HG03280 (cell line): ENCODE data around the gene USP7.

Source experiments
- ATAC-seq: cut with Tn5 transposase; IDR thresholded peaks from one replicate; pipeline ENCODE4 v1.9.1; 2021; ENCODE audit warnings: mild to moderate bottlenecking, moderate library complexity; ENCODE audit not compliant: unreplicated experiment

USP7 gene

DNA sequence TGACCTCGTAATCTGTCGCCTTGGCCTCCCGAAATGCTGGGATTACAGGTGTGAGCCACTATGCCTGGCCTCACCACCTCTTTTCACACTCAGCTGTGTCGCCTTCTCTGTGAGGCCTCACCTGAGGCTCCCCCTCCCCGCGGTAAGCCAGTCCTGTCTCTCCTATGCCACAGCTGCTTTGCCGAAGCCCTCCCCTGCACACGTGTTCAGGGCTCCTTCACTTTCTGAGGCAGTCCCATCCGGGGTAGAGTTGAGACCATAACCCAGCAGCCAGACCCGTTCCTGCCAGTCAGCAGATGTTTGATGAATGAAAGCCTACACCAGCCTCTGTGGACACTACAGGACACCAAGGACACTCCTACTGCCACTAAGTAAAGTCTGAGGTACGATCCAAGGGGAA, 10.6 kb downstream of the USP7 start:
- no peak for ATAC-seq

DNA sequence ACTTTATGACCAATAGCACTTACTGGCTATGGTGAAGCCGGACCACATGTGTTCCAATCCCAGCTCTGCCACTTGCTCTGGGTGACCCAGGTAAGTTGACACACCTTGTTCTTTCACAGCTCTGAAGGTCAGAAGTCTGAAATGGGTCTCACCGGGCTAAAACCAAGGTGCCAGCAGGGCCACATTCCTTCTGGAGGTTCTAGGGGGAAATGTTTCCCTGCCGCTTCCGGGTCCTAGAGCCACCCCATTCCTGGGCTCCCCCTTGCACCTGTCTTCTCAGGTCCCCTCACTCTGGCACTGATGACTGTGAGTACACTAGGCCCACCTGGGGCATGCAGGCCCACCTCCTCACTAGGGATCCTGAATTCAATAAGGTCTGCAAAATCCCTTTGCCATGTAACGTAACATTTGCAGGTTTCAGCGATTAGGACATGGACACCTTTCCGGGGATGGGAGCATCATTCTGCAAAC, 11.4 kb downstream of the USP7 start:
- ATAC-seq = no peak

DNA sequence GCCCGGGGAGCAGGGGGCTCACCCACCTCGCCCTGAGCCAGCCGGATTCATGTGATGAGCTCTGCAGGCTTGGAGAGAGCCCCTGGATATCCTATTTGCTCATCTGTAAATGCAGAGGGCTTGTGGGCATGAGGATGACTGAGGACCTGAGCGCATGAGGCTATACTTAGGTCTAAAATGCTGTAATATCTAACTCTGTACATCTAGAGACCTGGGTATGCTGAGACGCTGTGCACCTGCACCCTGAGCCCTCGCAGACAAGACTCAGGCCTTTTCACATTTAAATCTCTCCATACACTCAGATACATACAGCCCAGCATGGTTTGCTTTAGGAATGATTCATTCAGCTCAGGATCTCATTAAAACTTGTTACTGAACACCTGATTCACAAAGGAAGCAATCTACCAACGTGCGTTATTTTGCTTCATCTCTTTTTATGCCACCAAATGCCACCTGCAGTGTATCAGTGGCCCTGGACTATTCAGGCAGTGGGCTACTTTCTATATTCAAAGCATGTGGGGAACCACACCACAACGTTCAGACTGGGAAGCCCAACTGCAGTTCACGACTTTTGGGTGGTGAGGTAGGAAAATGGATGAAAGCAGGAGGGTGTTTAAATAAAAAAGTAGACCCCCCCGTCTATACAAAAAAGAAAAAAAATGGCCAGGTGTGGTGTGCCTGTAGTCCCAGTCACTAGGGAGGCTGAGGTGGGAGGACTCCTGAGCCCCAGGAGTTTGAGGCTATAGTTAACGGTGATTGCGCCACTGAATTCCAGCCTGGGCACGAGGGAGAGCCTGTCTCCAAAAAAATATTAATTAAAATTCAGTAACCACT, 12.0 kb downstream of the USP7 start:
- no peak for ATAC-seq

GRCh38 chr16:8950580-8951077, 13.1 kb downstream of the USP7 start:
- no peak for ATAC-seq

GRCh38 chr16:8949536-8950418, 13.9 kb downstream of the USP7 start:
- ATAC-seq = no peak

DNA sequence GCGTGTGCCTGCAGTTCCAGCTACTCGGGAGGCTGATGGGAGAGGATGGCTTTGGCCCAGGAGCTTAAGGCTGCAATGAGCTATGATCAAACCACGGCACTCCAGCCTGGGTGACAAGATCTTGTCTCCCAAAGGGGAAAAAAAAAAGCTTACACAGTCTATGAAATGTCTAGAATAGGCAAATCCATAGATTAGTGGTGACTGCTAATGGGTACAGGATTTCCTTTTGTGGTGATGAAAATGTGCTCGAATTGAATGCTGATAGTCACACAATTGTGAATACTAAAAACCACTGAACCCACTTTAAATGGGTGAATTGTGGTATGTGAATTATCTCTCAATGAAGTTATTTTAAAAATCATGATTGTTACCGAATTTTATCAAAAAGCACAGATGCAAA, 14.9 kb downstream of the USP7 start:
- no peak for ATAC-seq

DNA sequence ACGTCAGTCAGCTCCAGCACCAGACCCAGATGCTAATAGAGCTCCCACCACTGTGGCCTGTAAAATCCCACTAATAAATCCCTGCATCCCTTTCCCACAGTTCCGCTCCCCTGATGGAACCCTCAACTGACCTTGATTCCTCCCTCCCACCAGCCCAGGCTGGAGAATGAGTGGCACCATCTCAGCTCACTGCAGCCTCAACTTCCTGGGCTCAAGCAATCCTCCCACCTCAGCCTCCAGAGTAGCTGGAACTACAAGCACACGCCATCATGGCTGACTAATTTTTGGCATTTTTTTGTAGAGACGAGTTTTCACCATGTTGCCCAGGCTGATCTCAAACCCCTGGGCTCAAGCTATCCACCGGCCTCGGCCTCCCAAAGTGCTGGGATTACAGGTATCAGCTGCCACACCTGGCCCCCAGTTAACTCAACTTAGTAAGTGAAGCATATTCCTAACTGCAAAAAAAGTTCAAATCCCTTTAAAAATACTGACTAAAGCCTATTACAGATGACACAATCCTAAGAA, 15.6 kb downstream of the USP7 start:
- ATAC-seq = no peak

GRCh38 chr16:8946544-8946943, 17.2 kb downstream of the USP7 start:
- ATAC-seq = no peak

GRCh38 chr16:8945626-8946296, 17.9 kb downstream of the USP7 start:
- ATAC-seq = no peak

DNA sequence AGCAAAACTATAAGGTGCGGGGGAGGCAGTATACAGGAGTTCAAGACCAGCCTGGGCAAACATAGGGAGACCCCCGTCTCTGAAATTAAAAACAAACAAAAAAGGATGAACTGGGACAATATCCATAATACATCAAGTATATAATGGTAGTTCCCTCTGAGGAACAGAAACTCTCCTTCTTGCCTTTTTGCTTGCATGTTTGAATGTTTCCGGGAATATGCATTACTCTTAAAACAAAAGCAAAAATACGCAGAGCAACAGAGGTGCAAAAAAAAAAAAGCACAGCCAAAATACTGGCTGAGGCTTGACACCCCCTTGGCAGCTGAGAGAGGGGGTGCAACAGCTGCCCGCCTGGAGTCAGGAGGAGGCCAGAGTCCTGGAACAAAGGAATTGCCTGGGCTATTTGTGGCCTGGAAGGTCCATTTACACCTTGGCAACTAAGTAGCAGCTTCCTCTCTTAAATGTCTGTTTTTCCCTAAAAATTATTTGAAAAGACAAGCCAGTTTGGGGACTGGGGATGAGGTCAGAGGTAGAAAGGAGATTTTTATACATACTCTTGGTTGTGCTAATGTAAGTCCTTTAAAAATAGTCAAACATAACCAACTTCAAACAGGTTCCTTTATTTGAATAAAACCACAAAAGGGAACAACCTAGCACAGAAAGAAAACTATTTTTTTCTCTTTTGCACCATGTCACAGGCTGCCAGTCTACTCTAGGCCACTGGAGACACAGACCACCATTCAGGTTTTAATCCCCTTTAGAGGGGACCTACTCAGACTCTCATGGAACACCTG, 19.5 kb downstream of the USP7 start:
- peak; percentile 73 for ATAC-seq

DNA sequence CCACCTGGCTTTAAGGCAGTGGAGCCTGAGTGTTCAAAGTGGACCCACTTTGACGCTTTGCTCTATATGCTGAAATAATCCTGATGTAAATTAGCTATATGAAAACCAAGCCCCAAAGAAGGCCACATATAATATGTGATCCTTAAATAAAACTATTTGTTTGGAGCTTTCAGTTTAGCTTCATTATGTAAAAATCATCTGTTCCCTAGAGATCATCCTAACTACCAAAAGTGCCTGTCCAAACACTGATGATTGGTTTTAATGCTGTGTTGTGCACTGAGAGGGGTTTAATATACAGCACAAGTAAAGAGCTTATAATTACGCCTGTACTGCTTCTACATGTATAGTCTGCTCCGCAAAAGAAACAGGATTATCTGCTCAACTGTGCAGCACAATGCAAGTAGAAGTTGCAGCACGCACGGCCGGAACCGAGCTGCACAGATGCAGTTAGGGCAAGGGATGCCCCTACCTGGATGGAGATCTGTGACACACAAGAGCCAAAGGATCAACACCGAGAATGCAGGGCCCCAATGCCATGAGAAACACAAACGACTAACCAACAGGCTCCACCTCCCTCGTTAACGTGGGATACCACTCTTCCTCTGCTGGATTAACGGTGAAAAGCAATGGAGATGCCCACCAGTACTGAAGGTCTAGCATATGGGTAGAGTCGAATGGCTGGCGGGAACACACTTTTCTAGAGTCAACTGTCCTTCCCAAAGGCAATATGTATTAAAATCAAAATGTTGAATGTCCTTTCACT, 20.5 kb downstream of the USP7 start:
- ATAC-seq = no peak

- no peak for ATAC-seq
Measured at GRCh38 chr16:8941718-8942344, 21.9 kb downstream of the USP7 start.

- ATAC-seq = no peak
Measured at GRCh38 chr16:8937803-8938202, 25.9 kb downstream of the USP7 start.

DNA sequence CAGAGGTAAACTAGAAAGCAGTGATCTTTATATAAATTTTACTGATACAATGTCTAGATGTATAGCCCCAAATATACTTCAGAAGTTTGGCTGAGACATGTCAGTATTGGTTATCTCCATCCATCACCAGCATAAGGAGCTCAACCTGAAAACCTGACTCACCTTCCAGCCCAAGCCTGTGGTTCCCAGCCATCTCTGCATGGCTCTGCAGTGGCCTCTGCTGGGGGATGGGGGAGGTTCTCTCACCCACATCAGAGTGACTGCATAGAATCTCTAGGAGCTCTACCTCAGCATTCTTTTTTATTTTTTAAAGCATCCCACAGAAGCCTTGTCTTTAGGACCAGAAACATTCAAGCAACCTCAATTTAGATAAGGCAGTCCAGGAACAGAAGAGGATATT, 27.3 kb downstream of the USP7 start:
- peak; percentile 80 for ATAC-seq

DNA sequence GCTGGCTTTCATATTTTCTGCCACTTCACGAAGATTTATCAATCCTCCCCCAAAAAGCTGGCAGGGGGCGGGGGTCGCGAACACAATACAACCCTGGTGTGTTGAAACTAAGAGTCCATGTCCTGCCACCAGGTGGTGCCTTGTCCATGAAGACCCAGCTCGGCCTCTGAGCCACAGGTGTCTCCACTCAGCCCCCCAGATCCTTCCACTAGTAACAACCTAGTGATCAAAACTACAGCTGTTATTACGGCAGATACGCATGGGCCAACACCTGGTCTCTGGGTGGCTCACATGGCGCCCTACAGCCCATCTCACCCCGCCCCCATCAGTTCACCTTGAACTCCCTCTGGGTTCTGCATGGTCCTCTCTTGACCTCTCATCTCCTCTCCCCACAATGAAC, 27.7 kb downstream of the USP7 start:
- no peak for ATAC-seq

GRCh38 chr16:8934601-8935000, 29.1 kb downstream of the USP7 start:
- ATAC-seq = no peak

GRCh38 chr16:8931859-8932258, 31.8 kb downstream of the USP7 start:
- no peak for ATAC-seq

DNA sequence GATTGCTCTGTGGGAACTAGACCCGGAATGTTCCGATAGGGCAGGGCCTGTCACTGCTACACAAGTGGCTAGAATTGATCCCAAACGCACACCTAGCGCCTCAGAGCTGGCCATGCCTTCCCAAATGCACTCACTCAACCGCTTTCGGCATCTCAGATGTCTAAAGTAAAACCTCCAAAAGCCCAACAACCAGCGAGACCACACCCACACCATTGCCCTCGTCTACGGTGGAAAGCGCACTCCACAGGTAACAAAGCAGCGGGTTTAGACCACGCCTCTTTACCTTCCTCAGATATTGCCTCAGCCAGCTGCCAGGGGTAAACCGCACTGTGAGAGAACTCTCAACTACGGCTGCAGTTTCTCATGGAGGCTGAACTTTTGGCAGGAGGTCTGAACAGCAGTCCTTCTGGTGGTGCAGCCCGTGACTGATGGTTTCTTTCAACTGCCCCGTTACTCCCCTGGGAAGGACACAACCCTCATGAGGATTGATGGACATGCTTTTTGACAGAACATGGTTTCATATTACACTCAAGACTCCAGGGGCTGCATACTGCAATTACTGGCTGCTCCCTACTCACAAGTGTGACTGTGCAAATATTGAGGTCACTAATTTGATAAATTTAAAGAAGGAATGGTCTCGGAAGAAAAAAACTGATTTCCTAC, 34.5 kb downstream of the USP7 start:
- no peak for ATAC-seq
